ENCODE measurements around the gene CCDC127. TPM values are rescaled to one million over a fixed set of nuclear protein-coding genes. Genes with fewer than 3 reads are reported as not detected.

Gene CCDC127
- total RNA-seq, 2 experiments from 2014 or later = 3.6 to 4.0 TPM

GRCh38 chr5:153256-153655 lies 64.7 kb downstream of the CCDC127 start:
- intact Hi-C loops (cut with micrococcal nuclease) = no loop called here
- peaks cover 3% of the 10 kb centered on the region for H3K27me3 Mint-ChIP-seq (ENCODE audit: low read depth)
- H3K27ac Mint-ChIP-seq = no peak overlapping the region
- H3K4me3 Mint-ChIP-seq = no peak overlapping the region
- H3K4me1 Mint-ChIP-seq (ENCODE audit: low read depth) = no peaks in the 10 kb centered on the region
- no peak for DNase-seq
- CTCF ChIA-PET = no interaction called here
- no peaks in the 10 kb centered on the region for H3K36me3 Mint-ChIP-seq (ENCODE audit: low read depth)
- H3K9me3 Mint-ChIP-seq = peaks cover 6% of the 10 kb centered on the region

GRCh38 chr5:152077-152476 lies 65.9 kb downstream of the CCDC127 start:
- Mint-ChIP-seq H3K36me3 (ENCODE audit: low read depth) (peaks cover 5% of the 10 kb centered on the region), H3K4me1 (ENCODE audit: low read depth) (no peaks in the 10 kb centered on the region), H3K9me3 (peaks cover 16% of the 10 kb centered on the region), H3K4me3 (no peak overlapping the region), H3K27me3 (ENCODE audit: low read depth) (peaks cover under 1% of the 10 kb centered on the region), H3K27ac (no peak overlapping the region)
- intact Hi-C loops (cut with micrococcal nuclease) = no loop called here
- CTCF ChIA-PET = interaction anchor here (0.6 kb wide), 1 partner anchor 245 kb away, joined by 4 read pairs; no protein-coding TSS in a partner anchor
- no peak for DNase-seq

GRCh38 chr5:150746-151145 lies 67.2 kb downstream of the CCDC127 start:
- no peak for DNase-seq
- no peak overlapping the region for H3K4me3 Mint-ChIP-seq
- peaks cover 5% of the 10 kb centered on the region for H3K36me3 Mint-ChIP-seq (ENCODE audit: low read depth)
- H3K9me3 Mint-ChIP-seq = peaks cover 23% of the 10 kb centered on the region
- no peak overlapping the region for H3K27ac Mint-ChIP-seq
- no peaks in the 10 kb centered on the region for H3K4me1 Mint-ChIP-seq (ENCODE audit: low read depth)
- CTCF ChIA-PET = no interaction called here
- no peaks in the 10 kb centered on the region for H3K27me3 Mint-ChIP-seq (ENCODE audit: low read depth)
- intact Hi-C loops (cut with micrococcal nuclease) = no loop called here

GRCh38 chr5:149745-150485 lies 68.0 kb downstream of the CCDC127 start:
- Mint-ChIP-seq H3K4me1 (ENCODE audit: low read depth) (no peaks in the 10 kb centered on the region), H3K4me3 (no peak overlapping the region), H3K9me3 (peaks cover 23% of the 10 kb centered on the region), H3K27ac (no peak overlapping the region), H3K27me3 (ENCODE audit: low read depth) (peaks cover 2% of the 10 kb centered on the region), H3K36me3 (ENCODE audit: low read depth) (peaks cover 5% of the 10 kb centered on the region)
- DNase-seq = no peak
- CTCF ChIA-PET = no interaction called here
- intact Hi-C loops (cut with micrococcal nuclease) = no loop called here

- H3K9me3 Mint-ChIP-seq = peaks cover 23% of the 10 kb centered on the region
- H3K27ac Mint-ChIP-seq = no peak overlapping the region
- H3K27me3 Mint-ChIP-seq (ENCODE audit: low read depth) = peaks cover 9% of the 10 kb centered on the region
- CTCF ChIA-PET = no interaction called here
- H3K4me1 Mint-ChIP-seq (ENCODE audit: low read depth) = no peaks in the 10 kb centered on the region
- H3K36me3 Mint-ChIP-seq (ENCODE audit: low read depth) = peaks cover 5% of the 10 kb centered on the region
- no peak overlapping the region for H3K4me3 Mint-ChIP-seq
- intact Hi-C loops (cut with micrococcal nuclease) = no loop called here
- DNase-seq = no peak
These were observed 70.2 kb downstream of the CCDC127 start for GRCh38 chr5:147751-148150.

Other genes with a start within 250 kb of the CCDC127 start
- not detected for gene PLEKHG4B, start 126.0 kb downstream of the CCDC127 start, total RNA-seq
- not detected for gene LRRC14B, start 26.7 kb downstream of the CCDC127 start, total RNA-seq
- gene SDHA, start 167 bp upstream of the CCDC127 start, total RNA-seq = 100 to 1,000 TPM; 133 to 136 TPM
- 10 to 100 TPM; 61.1 to 62.8 TPM for gene PDCD6, start 53.5 kb upstream of the CCDC127 start, total RNA-seq
- gene AHRR, start 103.6 kb upstream of the CCDC127 start, total RNA-seq = 1 to 10 TPM; 4.1 to 5.5 TPM
- gene EXOC3, start 225.0 kb upstream of the CCDC127 start, total RNA-seq = 10 to 100 TPM; 41.6 to 41.7 TPM